Thyroid gland (tissue), 4 donors: ENCODE data around the gene THAP8.

Experiments
- POLR2A ChIP-seq, 2 donors: fragments of 450-650 bp; IDR thresholded peaks; one replicate each; pipeline ENCODE4 v1.6.1; 2017; ENCODE audit warnings: antibody characterized with exemption in 2 of 2, mild to moderate bottlenecking in 2 of 2, moderate library complexity in 1 of 2
- TF ChIP-seq, protein P1 (sequence below), 6 experiments: fragments of 200-600 bp in 3 of 6; fragments of 450-650 bp in 3 of 6; sonication (generic) in 3 of 6; IDR thresholded peaks; one replicate each; pipeline ENCODE4 v1.5.1; 2016 to 2019; ENCODE audit warnings: antibody characterized with exemption in 6 of 6, mild to moderate bottlenecking in 2 of 6, inconsistent platforms in 1 of 6, moderate library complexity in 1 of 6

DNA sequence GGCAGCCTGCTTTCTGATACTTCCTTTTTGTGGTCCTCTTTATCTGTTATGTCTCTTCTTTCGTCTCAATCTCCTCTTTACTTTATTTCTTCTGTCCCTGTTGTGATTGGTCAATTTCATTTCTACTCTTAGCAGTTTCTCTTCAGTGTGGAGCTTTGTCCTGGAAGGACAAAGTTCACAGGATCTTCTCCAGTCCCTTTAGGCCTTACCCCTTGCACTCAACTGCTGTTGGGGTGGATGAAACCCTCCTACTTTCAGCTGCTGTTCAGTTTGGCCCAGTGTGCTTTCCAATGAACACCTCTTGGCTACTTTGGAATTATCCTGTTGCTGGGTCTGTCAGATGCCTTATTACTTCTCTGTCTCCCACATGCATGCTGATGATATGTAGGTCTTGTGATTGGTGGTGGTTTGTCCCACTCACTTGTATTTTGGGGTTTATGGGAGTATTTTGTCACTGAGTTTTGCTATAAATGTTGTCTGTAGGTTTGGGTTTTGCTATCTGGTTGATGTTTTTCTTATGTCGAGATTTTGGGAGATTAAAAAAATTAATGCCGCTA is 25.4 kb upstream of the THAP8 start:
- TF ChIP-seq, protein P1, sequence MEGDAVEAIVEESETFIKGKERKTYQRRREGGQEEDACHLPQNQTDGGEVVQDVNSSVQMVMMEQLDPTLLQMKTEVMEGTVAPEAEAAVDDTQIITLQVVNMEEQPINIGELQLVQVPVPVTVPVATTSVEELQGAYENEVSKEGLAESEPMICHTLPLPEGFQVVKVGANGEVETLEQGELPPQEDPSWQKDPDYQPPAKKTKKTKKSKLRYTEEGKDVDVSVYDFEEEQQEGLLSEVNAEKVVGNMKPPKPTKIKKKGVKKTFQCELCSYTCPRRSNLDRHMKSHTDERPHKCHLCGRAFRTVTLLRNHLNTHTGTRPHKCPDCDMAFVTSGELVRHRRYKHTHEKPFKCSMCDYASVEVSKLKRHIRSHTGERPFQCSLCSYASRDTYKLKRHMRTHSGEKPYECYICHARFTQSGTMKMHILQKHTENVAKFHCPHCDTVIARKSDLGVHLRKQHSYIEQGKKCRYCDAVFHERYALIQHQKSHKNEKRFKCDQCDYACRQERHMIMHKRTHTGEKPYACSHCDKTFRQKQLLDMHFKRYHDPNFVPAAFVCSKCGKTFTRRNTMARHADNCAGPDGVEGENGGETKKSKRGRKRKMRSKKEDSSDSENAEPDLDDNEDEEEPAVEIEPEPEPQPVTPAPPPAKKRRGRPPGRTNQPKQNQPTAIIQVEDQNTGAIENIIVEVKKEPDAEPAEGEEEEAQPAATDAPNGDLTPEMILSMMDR (IDR thresholded peaks at IDR 0.05): no peak
- TF ChIP-seq POLR2A (IDR thresholded peaks at IDR 0.05): no peak
